ENCODE measurements around the gene CDH11.

- TF ChIP-seq, protein P1, sequence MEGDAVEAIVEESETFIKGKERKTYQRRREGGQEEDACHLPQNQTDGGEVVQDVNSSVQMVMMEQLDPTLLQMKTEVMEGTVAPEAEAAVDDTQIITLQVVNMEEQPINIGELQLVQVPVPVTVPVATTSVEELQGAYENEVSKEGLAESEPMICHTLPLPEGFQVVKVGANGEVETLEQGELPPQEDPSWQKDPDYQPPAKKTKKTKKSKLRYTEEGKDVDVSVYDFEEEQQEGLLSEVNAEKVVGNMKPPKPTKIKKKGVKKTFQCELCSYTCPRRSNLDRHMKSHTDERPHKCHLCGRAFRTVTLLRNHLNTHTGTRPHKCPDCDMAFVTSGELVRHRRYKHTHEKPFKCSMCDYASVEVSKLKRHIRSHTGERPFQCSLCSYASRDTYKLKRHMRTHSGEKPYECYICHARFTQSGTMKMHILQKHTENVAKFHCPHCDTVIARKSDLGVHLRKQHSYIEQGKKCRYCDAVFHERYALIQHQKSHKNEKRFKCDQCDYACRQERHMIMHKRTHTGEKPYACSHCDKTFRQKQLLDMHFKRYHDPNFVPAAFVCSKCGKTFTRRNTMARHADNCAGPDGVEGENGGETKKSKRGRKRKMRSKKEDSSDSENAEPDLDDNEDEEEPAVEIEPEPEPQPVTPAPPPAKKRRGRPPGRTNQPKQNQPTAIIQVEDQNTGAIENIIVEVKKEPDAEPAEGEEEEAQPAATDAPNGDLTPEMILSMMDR (optimal IDR thresholded peaks at IDR 0.05 in 1 of 3, IDR thresholded peaks at IDR 0.05 in 1 of 3, conservative IDR thresholded peaks at IDR 0.05 in 1 of 3; ENCODE audit: extremely low read depth in 1 of 3, insufficient read depth in 2 of 3, low read length in 3 of 3), result no peak
- TF ChIP-seq EZH2 (IDR thresholded peaks at IDR 0.05; ENCODE audit: low read length), result no peak
Measured at GRCh38 chr16:65124596-65124995, 2.7 kb upstream of the CDH11 start.
